GM12873 (cell line): ENCODE data around the gene NACC2.

Source experiments
- CTCF ChIP-seq: IDR thresholded peaks from 2 replicates; pipeline ENCODE4 v1.5.1; 2012; ENCODE audit warnings: low read depth, mild to moderate bottlenecking, moderate library complexity, low read length, control low read depth; ENCODE audit not compliant: insufficient read depth; ENCODE audit errors: missing control alignments

Gene NACC2

GRCh38 chr9:136084063-136084944, 10.8 kb downstream of the NACC2 start:
- TF ChIP-seq CTCF: no peak

- no peak for TF ChIP-seq CTCF
These were observed 11.5 kb downstream of the NACC2 start for GRCh38 chr9:136083558-136084062.

- TF ChIP-seq CTCF: no peak
These were observed 12.4 kb downstream of the NACC2 start for GRCh38 chr9:136082496-136083361.

GRCh38 chr9:136081826-136082495, 13.1 kb downstream of the NACC2 start:
- TF ChIP-seq CTCF: no peak

GRCh38 chr9:136081113-136081825, 13.8 kb downstream of the NACC2 start:
- no peak for TF ChIP-seq CTCF

- TF ChIP-seq CTCF: no peak
These were observed 14.4 kb downstream of the NACC2 start for GRCh38 chr9:136080716-136081112.
